ENCODE results near the gene MECR.
"Not testable (repeated sequence)": the region's sequence is repeated elsewhere in the genome, so short reads cannot be mapped to it uniquely, and the experiment has no call there.

MECR gene

DNA sequence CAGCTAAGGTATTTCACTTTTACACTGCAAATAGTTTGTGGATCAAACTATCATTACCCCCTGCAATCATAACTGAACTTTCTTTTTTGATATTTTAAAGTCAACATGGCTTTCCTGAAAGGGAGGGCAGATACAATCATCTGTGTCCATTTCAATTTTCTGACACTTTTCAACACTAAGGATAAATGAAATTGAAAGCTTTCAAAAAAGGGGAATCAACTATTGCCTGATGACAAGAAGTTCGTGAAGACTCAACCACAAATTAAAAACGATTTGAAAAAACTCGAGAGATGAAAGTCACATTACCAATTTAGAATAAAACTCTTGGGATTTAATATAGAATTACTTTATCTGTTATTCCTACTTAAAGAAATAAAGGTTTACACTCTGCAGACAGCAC is 60.8 kb downstream of the MECR start:
- DNase-seq (ENCODE audit: low read depth in 3 of 3) = no peak

- no peak for DNase-seq (ENCODE audit: low read depth in 3 of 3)
Observed at GRCh38 chr1:29167904-29168303, 62.8 kb downstream of the MECR start.

DNA sequence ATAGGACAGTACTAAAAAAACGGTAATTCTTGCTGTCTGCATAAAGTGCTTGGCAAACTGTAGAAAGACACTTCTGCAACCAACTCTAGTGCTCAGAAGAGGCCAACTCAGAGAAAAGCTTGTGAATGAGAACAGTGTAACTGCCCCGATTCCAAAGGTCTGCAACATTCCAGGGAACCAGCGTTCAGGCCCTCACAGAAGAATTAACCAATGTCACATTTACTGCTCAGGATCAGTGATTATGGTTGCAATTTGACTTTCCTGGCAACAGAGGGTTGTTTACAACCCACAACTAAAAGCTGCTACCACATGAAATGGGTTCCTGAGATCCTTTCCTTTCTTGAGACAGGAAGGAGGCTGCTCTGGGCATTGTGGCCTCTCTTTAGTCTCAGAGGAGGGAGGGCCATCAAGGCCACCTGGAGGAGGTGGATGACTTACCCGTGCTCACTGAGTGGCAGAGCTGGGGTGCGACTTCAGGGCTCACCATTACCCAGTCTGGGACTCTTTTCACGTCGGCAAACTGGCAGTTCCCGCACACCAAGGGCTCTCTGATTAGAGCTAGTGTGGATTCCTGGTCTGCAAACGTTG is 64.3 kb downstream of the MECR start:
- no peak for DNase-seq (ENCODE audit: low read depth in 3 of 3)

DNA sequence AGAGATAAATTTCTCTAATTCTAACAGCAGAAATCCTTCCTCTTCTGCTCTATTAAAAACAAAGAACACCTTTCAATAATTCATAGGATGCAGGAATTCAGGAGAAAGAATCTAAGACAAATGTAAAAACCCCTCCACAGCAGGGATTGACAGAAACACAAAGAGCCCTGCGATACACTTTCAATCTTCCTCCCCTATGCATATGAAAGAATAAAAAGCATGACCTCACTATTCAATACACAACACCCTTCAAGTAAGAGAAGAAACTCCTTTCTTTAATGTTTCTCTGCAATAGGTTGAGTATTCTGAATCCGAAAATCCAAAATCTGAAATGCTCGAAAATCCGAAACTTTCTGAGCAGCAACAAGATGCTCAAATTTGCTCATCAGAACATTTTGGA is 66.1 kb downstream of the MECR start:
- DNase-seq (ENCODE audit: low read depth in 3 of 3) = no peak

DNA sequence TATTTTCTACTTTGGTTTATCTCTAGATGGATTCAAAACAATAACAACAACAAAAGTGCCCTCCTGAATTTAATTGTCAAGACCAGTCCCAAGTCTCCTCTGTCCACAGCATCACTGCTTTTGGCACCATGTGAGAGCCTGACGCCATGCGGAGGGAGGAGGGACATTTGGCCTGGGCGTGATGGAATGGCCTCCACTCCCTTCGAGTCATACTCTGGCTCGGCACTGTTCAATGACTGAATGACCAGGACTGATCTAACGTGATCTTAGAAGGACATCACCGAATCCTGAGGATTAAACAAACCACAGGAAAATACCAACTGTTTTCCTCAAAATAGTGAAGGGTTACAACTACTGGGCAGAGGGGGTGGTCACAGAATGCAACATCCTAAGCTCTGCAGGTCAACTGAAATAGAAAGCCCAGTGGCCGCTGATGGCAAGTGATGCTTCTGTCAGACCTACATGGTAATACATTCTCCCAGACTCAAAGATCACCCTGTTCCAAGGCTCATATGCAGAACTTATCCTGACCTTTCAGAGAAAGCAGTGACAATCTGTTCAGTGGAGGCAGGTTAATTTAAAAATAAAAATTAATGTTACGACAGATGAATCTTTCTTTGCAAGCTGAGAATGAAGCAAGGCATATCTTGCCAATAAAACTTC is 68.1 kb downstream of the MECR start:
- no peak for DNase-seq (ENCODE audit: low read depth in 3 of 3)

- no peak for DNase-seq (ENCODE audit: low read depth in 3 of 3)
Observed at GRCh38 chr1:29162025-29162424, 68.7 kb downstream of the MECR start.

DNA sequence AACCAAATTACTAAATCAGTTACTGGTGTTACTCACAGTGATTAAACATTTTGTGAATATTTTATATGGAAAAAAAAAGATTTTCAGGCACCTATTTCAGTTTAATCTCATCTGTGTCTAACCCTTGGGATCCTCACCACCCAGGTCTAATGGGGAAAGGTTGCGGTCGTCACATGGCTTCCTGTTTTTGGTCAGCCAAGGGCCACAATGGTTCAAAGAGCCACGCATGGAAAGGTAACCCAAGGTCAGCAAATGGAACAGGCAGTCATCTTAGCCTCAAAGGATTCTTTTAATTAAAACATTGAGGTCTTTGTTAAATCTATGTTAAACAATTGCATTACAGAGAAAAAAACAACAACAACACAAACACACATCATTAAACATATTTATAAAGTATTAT is 71.0 kb downstream of the MECR start:
- no peak for DNase-seq (ENCODE audit: low read depth in 3 of 3)

GRCh38 chr1:29157269-29157601 is 73.5 kb downstream of the MECR start:
- DNase-seq (ENCODE audit: low read depth in 3 of 3) = no peak

DNA sequence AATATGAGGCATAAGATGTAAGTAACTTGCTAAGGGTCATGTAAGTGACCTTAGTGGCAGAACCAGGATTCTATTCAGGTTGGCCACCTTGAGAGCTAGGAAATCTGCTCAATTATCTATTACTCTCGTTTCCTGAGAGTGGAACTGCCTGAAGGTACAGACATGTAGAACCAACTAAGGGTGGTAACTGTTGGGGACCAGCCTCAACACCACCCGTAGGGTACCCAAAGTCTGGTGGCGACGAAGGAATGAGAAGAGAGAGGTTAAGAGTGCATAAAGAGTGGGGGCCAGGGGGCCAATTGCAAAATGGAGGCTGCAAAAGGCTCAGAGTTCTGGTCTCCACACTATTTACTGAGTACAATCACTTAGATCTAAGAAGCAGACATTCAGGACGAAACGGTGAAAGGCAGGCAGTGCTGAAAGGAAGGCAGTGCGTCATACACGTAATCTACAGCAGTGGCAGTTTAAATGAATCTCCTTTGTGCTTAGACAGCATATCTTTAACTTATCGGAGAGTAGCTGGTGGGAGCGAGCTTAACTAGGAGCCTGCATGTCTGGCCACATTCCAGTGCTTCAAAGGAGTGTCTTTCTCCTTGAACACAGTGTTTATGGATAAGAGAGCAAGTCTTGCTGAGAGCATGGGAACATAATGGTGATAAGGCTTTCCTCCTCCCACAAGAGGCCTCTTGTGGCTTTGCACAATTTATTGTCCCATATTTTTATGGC is 74.0 kb downstream of the MECR start:
- DNase-seq (ENCODE audit: low read depth in 3 of 3) = no peak

GRCh38 chr1:29152046-29152805 is 78.5 kb downstream of the MECR start:
- no peak for DNase-seq (ENCODE audit: low read depth in 3 of 3)

DNA sequence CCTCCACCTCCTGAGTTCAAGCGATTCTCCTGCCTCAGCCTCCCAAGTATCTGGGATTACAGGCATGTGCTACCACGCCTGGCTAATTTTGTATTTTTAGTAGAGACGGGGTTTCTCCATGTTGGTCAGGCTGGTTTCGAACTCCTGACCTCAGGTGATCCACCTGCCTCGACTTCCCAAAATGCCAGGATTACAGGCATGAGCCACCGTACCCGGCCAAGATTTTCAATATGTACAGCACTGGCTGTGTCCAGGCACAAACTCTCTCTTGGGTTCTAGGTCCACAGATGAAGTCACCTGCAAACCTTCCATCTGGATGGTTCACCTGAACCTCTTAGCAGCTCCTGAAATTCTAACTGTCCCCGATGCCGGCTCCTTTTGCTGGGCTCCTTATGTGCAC is 80.4 kb downstream of the MECR start:
- not testable (repeated sequence) for DNase-seq (ENCODE audit: low read depth in 3 of 3)

- DNase-seq (ENCODE audit: low read depth in 3 of 3) = no peak
Observed at GRCh38 chr1:29148656-29149491, 81.9 kb downstream of the MECR start.

DNA sequence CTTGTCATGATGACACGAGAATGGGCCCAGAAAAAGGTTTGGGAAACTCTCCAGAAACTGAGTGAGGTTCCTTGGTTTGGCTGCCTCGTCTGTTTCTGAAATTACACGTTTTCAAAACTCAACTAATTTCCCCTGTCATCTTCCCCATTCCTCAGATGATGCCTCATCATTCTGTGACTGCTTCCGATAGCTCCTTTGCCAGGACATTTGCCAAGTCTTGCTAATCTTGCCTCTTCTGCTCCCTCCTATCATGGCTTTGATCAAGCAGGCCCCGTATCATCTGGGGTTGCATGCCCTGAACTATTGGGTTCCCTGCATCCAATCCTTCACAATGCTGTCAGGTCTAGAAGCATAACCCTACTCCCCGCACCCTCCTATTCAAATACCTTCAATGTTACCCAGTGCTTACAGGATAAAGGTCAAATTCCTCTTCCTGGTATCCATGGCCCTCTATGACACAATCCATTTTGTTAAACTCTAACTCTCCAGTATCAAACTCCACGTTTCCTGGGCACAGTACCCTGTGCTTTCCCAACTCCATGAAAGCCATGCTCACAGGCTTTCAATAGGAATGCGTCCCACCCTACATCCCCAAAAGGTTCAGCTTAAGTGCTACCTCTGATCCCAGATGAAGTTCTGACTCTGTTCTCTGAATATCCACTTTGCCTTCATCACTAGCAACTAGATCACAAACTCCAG is 84.8 kb downstream of the MECR start:
- no peak for DNase-seq (ENCODE audit: low read depth in 3 of 3)

- no peak for DNase-seq (ENCODE audit: low read depth in 3 of 3)
Observed at GRCh38 chr1:29144178-29144577, 86.6 kb downstream of the MECR start.

DNA sequence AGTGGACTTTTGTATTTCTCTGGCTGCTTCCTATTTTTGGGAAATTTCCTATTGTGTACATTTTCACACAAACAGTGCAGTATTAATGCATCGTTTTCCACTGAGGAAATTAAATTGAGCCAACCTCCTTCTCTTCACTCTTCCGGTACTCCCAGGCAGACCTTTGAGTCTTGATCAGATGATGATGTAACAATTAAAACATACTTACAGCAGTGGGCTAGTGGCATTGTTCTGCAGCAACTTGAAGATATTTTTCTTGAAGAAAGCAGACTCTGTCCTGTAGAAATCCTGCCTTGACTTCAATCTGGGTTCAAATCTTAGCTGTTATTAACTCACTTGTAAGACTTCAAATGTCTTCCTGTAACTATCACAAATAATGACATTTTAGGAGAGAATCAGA is 88.0 kb downstream of the MECR start:
- DNase-seq (ENCODE audit: low read depth in 3 of 3) = no peak

Measured in stimulated activated CD4-positive, alpha-beta T cell treated with anti-CD3 and anti-CD28 coated beads, TNF-alpha, amount 100 ng/mL, for 48 hours (primary cell).